Gastrocnemius medialis (tissue), 4 donors: ENCODE measurements around the gene ATAT1.

Source experiments
- POLR2A ChIP-seq, 2 donors: fragments of 450-650 bp; IDR thresholded peaks; one replicate each; pipeline ENCODE4 v1.6.1; 2017; ENCODE audit warnings: antibody characterized with exemption in 2 of 2, mild to moderate bottlenecking in 2 of 2, moderate library complexity in 2 of 2
- TF ChIP-seq, protein P1 (sequence below), 5 experiments: fragments of 450-650 bp in 3 of 5; fragments of 200-600 bp in 2 of 5; sonication (generic) in 2 of 5; IDR thresholded peaks in 4 of 5; conservative IDR thresholded peaks in 1 of 5; 1 replicate in 4 of 5; 2 replicates in 1 of 5; pipeline ENCODE4 v1.5.1; 2016 to 2019; ENCODE audit warnings: antibody characterized with exemption in 5 of 5, mild to moderate bottlenecking in 3 of 5, moderate library complexity in 3 of 5

DNA sequence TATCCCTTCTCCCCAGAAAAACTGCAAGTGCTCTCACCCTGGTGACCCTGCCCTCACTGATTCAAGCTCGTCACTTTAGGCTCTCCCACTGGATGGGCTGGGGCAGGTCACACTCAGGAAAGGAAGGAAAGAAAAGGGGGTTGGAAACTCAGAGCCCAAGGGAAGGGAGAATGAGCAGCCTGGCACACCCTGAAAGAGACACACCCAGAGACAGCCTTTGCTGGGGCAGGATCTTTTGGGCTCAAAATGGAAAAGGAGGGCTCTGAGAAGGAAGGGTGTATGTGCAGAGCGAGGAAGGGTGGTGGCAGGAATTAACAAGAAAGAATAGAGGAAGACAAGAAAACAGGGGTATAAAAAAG lies 57.3 kb downstream of the ATAT1 start:
- TF ChIP-seq POLR2A (IDR thresholded peaks at IDR 0.05), result no peak
- TF ChIP-seq, protein P1, sequence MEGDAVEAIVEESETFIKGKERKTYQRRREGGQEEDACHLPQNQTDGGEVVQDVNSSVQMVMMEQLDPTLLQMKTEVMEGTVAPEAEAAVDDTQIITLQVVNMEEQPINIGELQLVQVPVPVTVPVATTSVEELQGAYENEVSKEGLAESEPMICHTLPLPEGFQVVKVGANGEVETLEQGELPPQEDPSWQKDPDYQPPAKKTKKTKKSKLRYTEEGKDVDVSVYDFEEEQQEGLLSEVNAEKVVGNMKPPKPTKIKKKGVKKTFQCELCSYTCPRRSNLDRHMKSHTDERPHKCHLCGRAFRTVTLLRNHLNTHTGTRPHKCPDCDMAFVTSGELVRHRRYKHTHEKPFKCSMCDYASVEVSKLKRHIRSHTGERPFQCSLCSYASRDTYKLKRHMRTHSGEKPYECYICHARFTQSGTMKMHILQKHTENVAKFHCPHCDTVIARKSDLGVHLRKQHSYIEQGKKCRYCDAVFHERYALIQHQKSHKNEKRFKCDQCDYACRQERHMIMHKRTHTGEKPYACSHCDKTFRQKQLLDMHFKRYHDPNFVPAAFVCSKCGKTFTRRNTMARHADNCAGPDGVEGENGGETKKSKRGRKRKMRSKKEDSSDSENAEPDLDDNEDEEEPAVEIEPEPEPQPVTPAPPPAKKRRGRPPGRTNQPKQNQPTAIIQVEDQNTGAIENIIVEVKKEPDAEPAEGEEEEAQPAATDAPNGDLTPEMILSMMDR (IDR thresholded peaks at IDR 0.05 in 4 of 5, conservative IDR thresholded peaks at IDR 0.05 in 1 of 5), result no peak
